Fibroblast of the aortic adventitia (primary cell): ENCODE results near the gene RILP. TPM values are rescaled to one million over a fixed set of nuclear protein-coding genes. Genes with fewer than 3 reads are reported as not detected.

Experiments used
- DNase-seq: peaks from one replicate; pipeline ENCODE4 v3.0.0-alpha.2; 2010; ENCODE audit warnings: low read depth
- H3K4me3 ChIP-seq: 2 replicates; pipeline ENCODE4 v1.5.1; 2011; ENCODE audit warnings: low read depth, mild to moderate bottlenecking, control low read depth, low read length, moderate library complexity
- total RNA-seq: library from RNA; depleted of rRNA; stranded (reverse); fragments of >200 nt; gene quantifications from 2 replicates; pipeline ENCODE4 v1.2.3, GENCODE V29; 2012; ENCODE audit warnings: low replicate concordance
- TF ChIP-seq, protein P1 (sequence below): IDR thresholded peaks from 2 replicates; pipeline ENCODE4 v1.5.1; 2011; ENCODE audit warnings: mild to moderate bottlenecking, low read length, control low read depth, inconsistent platforms; ENCODE audit not compliant: insufficient read depth

The RILP gene
- total RNA-seq, 1 donor: 9.7 TPM

GRCh38 chr17:1634841-1635650 lies 14.6 kb downstream of the RILP start:
- TF ChIP-seq, protein P1, sequence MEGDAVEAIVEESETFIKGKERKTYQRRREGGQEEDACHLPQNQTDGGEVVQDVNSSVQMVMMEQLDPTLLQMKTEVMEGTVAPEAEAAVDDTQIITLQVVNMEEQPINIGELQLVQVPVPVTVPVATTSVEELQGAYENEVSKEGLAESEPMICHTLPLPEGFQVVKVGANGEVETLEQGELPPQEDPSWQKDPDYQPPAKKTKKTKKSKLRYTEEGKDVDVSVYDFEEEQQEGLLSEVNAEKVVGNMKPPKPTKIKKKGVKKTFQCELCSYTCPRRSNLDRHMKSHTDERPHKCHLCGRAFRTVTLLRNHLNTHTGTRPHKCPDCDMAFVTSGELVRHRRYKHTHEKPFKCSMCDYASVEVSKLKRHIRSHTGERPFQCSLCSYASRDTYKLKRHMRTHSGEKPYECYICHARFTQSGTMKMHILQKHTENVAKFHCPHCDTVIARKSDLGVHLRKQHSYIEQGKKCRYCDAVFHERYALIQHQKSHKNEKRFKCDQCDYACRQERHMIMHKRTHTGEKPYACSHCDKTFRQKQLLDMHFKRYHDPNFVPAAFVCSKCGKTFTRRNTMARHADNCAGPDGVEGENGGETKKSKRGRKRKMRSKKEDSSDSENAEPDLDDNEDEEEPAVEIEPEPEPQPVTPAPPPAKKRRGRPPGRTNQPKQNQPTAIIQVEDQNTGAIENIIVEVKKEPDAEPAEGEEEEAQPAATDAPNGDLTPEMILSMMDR: no peak
- no peak overlapping the region for H3K4me3 ChIP-seq
- DNase-seq: no peak

DNA sequence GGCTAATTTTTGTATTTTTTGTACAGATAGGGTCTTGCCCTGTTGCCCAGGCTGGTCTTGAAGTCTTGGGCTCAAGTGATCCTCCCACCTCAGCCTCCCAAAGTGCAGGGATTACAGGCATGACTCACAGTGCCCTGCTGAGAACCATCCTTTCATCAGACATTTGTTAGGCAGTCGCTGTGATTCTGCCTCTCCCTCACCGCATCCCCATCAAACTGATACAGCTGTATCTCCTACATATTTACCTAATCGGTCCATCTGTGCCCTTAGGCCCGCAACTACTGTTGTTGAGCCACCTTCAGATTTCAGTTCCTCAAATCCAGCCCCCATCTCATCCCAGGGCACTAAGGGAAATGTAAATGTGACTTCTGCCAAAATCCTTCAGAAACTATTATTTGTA lies 19.0 kb downstream of the RILP start:
- no peak for DNase-seq
- H3K4me3 ChIP-seq: no peak overlapping the region
- TF ChIP-seq, protein P1: no peak

DNA sequence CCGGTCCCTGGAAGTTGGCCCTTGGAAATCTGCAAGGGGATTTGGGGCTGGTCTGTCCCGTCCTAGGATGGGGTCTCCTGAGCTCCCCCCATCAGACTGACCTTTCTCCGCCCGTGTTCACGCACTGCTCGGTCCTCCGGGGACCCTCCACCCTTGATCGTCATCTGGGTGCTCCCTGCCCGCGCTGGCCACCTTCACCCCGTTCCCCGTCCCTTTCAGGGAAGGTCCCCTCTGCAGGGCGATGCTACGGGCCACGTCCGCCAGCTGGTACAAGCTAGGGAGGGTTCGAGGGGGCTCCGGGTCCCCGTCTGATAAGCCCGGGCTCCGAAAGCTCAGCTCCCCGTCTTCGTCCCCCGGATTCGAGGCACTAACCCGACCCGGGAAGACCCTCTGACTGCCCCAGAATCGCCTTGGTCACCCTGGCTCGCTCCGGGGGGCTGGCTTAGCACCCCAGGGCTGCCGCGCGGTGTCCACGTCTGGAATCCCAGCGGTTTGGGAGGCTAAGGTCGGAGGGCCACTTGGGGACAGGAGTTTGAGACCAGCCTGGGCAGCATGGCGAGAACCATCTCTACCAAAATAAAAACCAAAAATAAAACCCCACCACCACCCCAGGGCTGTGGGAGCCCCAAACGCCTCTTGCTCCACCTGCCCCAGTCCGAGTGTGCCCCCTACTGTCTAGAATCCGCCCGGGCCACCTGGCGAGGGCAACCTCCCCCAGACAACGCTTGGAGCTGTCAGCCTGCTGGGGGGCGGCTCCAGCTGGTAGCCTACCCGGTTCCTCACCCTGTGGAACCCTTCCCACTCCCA lies 20.0 kb downstream of the RILP start:
- TF ChIP-seq, protein P1: peak; percentile 65
- peak overlapping the region; percentile 90 for H3K4me3 ChIP-seq
- peak; percentile 35 for DNase-seq

DNA sequence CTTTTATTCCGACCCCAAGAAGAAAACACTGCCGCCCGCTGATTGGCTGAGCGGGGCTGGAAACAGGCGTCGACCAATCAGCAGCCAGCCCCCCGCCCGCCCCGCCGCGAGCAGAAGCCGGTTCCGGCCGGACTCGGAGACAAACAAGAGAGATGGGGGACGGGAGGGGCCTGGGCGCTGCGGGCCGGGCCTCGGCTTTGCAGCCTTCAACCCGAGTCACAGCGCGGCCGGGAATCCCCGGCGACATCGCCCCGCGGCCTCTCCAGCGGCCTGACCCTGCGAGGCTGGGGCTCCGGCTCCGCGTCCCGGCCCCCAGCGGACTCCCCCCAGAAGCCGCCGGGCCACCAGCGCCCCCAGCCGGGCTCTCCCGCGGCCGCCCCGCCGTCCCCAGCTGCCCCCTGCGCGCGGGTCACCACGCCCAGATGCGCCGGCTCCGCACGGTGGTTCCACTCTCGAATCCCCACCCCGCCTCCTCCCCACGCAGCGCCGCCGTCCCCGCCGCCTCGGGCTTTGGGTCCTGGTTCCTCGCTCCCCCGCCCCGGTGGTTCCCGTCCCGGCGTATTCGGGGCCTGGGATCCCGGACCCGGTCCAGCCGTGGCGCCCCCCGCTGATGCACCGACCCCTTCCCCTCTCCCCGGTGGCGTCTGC lies 20.7 kb downstream of the RILP start:
- TF ChIP-seq, protein P1: no peak
- peak overlapping the region; percentile 90 for H3K4me3 ChIP-seq
- DNase-seq: peak; percentile 90

GRCh38 chr17:1627982-1628855 lies 21.4 kb downstream of the RILP start, which contains the start of gene SLC43A2:
TSS of gene SLC43A2 (minus strand) at chr17:1628834. CDS start at chr17:1627874, 960 bp downstream.
- DNase-seq: peak; percentile 69
- peak within 1 kb of the TSS; percentile 90 for H3K4me3 ChIP-seq
- TF ChIP-seq, protein P1: no peak
